HG02588 (cell line): ENCODE data around the gene STEAP3.
A peak's percentile ranks its signal among the peaks of the same experiment; 100 is the strongest.

ENCODE experiments used
- ATAC-seq: cut with Tn5 transposase; IDR thresholded peaks from one replicate; pipeline ENCODE4 v1.9.1; 2021; ENCODE audit warnings: mild to moderate bottlenecking, moderate library complexity; ENCODE audit not compliant: unreplicated experiment

The STEAP3 gene

DNA sequence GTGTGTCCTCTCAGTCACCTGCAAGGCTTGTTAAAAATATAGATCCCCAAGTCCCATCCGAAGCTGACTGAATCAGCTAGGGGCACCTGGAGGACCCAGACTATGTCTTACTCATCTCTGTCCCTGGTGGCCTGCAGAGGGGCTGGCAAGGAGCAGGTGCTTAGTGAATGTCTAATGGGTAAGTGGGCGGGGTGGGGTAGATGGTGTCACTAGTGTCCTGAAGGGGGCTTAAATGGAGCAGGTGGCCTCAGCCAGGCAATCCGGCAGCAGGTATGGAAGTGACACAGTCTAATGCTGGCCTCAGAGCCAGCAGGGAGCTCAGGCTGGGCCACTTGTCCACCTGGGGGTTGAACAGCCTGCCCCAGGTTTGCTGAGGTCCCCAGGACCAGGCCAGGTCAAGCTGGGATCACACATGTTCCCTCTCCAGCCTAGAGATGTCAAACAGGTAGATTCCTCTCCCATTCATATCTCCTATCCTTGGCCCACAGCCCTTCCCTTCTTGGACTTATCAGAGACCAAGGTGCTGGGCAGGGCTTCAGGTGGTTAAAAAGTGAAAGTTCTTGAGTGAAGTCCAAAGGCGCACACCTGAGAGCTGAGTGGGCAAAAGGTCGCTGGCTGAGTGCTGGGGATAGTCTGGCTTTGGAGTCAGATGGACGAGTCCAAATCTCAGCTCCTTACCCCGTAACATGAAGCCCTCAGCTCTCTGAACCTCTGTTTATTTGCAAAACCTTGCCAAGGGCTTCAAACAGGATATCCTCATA lies 1.7 kb downstream of the STEAP3 start:
- ATAC-seq, result no peak

DNA sequence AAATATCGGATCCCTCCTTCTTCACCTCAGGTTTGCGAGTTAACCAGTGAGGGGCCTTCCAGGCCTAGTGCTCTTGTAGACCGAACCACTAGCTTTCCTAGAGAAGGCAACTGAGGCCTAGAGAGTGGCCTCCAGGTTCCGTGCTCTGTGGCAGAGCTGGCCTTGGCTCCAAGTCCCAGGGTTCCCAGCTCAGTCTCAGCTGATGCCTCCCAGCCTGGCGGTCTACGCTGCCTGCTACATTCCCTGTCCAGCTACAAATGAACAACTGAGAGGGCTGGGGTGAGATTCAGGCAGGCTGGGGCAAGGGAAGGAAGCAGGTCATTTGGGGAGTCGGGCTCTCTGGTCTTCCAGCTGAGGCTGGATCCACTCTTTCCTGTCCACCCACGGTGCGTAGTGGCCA lies 2.3 kb downstream of the STEAP3 start:
- ATAC-seq, result no peak

DNA sequence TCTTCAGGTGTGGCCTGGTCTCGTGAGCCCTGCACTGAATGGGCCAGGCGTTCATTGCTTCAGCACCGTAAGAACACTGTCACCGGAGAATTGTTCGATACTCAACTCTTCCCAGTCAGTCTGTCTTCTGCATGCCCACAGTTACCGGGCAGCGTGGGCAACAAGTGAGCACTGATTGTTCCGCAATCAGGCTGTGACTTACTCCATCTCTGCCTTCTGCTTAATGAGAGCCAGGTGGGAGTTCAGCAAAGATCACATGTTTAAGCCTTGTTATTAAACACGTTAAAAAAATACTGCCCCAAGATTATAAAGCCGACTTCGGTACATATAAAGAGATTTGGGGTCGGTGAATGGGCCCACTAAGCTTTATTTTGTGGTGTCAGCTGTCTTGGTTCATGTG lies 3.7 kb downstream of the STEAP3 start:
- ATAC-seq, result no peak

DNA sequence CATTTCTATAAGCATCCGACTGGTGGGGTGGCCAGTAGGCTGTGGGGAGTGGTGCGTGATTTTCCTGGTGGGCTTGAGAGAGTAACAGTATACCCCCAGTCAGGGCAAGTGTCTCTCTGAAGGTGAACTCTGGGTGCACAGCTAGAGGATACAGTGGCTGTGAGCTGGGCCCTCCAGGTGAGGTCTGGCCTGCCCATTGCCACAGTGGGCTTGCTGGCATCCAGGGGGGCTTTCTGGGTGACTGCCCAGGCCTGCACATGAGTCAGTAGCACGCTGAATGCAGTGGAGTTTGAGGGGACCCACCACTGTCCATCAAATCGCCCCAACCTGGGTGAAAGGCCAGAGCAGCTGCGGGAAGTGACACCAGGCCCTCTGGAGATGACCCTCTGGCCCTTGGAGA lies 4.5 kb downstream of the STEAP3 start:
- ATAC-seq, result no peak

DNA sequence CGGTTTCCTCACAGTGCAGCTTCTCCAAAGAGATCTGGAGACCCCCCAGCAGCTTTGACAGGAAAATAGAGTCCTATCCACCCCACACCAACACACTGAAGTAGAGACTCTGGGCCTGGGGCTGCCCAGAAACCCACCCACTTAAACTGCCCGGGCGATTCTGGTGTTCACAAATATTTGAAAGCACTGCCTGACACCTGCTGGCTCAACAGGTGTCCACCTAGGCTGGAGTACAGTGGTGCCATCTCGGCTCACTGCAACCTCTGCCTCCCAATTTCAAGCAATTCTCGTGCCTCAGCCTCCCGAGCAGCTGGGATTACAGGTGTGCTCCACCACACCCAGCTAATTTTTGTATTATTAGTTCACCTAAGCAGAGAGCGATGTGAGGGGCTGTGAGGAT lies 5.3 kb downstream of the STEAP3 start:
- ATAC-seq, result no peak

DNA sequence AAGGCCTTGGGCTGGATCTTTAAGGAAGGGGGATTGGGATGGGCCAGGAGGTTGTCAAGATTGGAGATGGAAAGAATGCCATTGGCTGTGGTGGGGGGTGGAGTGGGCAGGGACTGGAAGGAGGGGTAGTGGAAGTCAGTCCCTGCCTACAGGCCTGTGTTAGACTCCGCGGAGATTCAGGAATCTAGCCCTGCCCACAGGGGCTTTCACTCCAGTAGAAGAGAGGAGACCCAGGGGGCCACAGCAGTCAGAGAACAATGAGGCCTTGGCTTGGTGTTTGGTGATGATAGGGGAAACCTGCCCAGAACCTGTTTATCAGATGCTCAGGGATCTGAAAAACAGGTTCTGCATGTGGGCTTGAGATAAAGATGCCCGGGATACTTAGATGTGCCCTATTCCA lies 6.1 kb downstream of the STEAP3 start:
- ATAC-seq, result no peak

DNA sequence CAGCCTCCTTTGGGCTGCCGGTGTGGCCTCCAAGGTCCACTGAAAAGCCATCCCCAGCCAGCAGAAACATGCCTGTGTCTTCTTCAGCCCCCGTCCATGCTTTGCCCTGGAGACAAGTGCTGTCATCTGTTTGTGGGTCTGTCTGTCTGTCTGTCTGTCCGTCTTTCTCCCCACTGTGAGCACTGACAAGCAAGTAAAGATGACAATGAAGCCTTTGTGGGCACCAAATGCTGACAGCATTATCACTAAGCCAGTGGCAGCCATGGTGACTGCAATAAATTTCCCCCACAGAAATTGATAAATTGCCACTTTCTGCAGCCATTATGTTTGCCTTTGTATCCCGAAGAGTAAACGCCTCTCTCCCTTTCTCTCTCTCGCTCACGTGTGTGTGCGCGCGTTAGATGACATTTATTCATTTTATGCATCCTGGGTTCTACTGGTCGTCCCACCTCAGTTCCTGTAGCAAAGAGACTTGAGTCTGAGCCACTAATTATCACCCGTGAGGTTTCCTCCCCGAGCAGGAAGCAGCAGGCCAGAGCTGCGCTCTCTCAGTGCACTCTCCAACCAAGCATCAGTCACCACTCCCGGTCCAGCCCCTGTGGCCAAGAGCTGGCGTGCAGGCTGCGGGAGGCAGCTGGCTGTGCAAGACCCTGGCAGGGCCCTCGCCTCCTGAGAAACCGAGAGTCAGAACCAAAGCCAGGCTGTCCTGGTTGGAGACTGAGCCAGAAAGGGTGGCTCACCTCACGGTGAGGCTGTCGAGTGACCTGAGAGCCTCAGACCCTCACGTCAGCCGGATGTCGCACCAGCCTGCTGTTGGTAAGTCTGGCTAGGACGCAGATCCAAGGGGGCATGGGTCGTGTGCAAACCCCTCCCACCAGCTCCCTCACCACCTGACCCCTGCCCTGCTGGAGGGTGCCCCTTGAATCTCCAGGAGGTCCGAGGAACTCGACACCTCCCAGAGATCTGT lies 6.9 kb downstream of the STEAP3 start:
- ATAC-seq, result no peak

DNA sequence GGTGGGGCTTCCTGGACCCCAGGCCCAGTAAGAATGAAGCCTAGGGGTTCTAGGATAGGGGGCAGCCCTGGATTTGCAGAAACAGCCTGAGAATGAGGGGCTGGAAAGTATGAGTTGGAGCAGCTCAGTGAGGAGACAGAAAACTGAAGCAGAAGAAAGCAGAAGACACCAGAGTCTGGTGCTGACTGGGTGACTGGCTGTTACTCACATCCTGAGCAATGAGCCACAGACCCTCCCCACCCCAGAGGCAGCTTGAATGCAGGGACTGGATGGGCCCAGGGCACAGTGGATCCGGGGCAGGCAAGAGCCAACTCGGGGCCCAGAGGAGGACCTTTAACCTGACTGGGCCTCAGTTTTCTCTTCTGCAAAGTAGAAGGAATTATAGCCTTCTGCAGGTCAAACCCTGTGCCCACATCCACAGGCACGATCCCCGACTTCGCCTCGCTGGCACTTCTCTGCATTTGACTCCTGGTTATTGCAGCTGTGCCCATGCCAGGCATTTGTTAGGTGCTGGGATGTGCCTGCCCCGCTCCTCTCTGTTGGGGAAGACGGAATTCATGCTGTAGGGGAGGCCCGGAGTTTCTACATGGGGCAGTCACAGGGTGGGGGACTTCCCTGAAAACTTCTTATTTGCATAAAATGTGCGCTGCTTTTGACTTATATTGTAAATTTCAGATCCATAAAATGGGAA lies 8.5 kb downstream of the STEAP3 start:
- peak; percentile 50 for ATAC-seq

DNA sequence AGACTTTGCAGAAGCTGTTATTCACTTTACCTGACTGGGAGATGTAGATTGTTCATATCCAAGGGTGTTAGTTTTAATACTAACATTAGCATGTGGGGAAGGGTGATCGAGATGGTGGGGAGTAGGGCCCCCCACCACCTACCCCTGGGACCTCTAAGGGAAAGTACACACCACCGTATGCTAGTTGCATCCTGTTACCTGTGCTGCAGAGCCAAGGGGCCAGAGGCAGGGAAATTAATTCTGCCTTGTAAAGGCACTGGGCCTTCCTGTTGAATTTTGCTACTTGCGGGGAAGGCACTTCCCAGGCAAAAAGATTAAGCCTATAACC lies 9.0 kb downstream of the STEAP3 start:
- ATAC-seq, result no peak

DNA sequence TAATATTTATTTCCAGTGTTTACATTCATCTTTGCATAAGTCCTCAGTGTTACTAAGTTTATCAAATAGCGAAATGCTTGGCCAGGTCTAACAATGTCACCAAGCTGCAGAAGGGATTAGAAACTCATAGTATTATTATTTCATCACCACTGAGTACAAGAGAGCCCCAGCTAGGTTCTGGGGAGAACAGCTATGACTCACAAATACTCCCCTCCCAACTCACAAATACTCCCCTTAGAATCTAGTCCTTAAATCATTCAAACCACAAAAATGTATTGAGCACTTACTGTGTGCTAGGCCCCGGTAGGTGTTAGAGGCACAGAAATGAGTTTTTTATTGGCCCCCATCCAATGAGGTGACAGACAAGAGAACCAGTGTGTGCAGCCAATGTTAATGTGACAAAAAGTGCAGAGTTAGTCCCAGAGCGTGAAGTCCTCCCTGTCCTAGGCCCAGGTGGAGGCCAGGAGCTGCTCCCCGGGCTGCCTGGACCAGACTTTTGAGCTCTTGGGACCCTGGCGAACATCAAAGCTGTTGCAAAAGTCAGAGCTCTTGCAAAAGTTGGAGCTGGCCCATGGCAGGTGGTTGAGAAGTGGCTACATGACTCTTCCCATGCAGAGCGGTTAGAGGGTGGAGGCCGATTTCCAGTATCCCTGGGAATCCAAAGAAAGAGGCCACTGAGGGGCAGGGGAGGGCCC lies 9.8 kb downstream of the STEAP3 start:
- peak; percentile 36 for ATAC-seq

DNA sequence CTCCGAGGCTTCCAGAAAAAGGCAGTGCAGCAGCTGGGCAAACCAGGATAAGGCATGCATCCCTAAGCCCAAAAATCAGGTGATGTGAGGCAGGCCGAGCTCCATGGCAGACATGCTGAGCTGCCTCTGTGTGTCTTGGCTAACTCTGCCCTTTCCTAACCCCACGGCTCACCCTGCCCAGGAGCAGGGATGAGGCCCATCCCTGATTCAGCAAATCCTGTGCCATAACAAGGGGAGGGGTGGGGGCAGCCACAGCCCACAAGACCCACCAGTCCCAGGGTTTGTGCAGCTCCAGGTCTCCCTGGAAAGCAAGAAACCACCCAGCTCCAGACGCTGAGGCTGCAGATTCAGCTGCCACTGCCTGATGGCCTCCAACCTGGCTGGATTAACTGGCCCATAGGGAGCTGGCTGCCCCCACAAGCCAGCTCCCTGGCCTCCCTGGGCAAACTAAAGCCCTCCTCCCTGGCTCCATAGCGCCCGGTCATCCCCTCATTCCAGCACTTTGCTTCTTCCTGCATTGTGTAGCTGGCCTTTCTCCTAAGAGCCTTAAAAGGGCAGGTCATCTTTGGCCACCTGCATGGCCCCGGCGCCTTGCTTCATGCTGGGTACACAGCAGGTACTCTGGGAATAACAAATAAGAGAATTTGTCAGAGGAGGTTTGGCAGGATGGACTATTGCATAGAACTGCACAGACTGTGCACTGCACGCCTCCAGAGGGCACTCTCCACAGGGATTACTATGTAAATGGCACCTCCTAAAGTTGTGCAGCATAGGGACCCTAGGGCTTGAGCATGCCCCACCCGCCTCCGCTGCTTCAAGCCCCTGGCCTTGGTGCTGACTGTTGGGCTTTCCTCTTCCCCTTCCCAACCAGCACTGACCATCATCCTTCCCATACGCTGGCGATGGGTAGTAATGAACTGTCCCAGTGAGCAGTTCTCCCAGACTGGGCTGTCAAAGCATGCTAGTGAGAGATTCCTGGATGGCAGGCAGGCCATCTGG lies 10.7 kb downstream of the STEAP3 start:
- ATAC-seq, result no peak

DNA sequence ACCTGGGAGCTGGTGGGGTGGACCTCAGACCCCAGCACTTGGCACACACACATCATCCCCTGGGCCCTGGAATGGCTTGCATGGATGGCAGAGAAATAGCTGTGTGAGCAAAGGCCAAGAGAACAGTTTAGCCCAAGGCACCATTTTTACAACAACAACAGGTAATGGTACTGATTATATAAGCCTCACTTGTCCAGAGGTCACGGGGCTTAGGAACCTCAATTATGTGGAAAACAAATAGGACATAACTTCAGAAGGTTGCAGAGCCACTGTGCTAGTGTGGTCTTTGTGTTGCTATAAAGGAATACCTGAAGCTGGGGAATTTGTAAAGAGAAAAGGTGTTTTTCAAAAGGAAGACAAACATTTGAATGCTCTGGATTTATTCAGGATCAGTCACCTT lies 13.2 kb downstream of the STEAP3 start:
- ATAC-seq, result no peak

DNA sequence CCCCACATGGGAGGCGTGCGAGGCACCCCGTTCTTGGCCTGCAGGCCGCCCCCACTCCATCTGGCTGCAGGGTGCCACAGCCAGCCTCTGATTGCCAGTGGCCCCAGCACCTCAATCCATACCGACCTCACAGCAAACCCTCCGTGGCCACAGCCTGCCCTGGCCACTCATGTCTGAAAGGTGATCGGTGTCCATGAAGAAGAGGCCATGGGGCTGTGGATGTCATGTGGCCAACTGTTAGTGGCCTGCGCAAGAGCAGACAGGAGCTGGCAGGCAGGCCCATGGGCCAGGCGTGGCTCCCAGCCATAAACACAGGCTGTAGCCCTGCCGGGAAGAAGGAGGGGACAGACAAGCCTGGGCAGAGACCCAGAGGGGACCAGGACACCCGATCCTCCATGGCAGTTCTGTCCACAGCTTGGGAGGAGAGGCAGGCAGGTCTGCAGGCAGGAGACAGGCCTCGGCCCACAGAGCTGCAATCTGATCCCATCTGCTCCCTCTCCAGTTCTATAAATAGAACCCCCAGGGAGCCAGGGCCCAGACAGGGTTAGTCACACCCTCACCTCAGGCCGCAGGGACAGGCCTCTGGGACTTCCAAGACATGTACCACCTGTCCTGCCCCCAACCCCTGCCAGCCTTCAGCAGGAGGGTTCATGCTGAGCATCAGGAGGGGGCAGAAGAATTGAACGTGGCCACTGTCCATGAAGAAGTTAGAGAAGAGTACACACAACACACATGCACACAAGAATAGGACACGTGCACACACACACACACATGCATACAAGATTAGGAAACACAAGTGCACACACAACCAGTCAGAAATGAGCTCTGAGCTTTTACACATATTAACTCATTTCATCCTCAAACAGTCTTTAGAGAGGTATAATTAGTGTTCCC lies 16.9 kb downstream of the STEAP3 start:
- ATAC-seq, result no peak

DNA sequence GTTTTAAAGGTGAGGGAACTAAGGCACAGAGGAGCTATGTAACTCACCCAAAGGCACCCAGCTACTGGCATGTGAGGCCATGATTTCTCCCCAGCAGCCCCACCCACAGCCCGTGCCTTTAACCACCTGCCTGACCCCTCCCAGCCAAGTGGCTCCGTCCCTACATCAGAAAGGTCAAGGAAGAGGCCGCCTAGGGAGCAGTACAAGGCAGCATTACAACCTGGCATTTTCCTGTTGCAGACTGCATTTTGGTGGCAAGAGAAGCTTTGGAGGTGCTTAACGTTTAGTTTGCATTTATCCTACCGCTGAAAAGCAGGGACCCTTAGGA lies 17.5 kb downstream of the STEAP3 start:
- no peak for ATAC-seq

DNA sequence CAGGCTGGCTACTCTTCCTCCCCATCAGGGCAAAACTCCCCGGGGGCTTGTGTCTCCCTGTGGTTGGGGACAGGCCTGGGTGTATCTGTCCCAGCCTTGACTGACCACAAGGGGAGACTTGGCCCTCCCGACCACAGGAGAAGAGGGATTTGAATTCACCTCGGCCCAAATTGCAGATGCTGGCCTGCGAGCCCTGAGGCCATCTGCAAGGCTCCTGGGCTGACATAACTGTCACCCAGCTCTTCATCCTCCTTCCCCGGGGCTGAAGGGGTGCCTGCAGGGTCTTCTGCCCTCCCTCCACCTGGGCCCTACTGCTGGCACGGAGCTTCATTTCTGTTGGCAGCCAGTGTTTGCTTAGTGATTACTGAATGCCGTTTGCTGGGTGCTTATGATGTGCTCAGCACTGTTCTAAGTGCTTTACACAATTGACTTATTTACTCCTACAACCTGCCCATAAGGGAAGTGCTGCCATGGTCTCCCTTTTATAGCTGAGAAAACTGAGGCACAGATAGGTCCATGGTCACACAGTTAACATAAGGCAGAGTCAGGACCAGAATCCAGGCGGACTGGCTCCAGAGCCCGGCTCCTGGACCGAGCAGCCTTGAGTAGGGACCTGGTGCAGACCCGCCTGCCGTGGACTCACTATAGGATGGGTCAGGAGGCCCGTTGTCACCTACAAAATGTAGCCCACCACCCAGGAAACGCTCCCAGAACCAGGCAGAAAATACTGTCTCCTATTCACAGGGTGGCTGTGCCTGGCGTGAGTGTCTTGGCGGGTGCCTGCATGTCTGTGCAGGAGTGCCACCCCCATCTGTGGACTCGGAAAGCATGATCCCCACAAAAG lies 18.9 kb downstream of the STEAP3 start:
- no peak for ATAC-seq

DNA sequence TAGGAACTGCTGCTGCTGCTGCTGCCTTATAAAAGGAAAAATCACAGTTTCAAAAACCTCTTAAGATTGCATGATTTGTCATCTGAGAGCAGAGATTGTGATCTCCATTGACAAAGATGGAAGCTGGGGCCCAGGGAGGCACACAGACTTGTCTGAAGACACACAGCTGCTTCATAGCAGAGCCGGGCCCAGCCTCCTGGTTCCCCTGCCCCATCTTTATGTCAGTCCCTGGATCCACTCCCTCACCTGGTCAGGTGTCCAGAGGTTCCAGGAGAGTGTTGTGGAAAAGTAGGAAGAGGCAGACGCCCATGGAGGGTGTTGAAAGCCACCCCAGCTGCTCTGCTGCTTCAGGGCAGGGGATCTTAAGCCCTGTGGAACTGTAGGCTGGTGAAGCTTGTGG lies 20.0 kb downstream of the STEAP3 start:
- ATAC-seq, result no peak

DNA sequence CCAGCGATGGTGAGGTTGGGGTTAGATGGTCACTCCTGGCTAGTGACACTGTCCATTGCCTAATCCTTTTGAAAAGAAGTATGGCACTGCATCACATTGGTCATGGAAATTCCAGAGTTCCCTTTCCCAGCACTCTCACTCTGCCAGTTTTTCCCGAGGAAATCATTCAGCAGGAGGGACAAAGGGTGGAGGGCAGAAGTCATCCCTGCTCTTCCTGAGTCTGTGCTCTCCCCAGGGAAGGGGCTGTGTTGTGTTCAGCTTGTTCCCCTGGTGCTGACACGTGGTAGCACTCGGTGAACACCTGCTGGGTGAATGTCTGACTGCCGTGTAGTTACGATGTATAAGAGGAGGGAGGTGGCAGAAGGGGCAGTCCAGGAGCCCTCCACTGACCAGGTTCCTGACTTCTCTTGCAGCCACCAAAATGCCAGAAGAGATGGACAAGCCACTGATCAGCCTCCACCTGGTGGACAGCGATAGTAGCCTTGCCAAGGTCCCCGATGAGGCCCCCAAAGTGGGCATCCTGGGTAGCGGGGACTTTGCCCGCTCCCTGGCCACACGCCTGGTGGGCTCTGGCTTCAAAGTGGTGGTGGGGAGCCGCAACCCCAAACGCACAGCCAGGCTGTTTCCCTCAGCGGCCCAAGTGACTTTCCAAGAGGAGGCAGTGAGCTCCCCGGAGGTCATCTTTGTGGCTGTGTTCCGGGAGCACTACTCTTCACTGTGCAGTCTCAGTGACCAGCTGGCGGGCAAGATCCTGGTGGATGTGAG lies 21.6 kb downstream of the STEAP3 start:
- ATAC-seq, result no peak
